ENCODE data around the gene MIF4GD. TPM values are rescaled to one million over a fixed set of nuclear protein-coding genes. Genes with fewer than 3 reads are reported as not detected.

MIF4GD gene
- total RNA-seq, 2 donors from 2014 or later, result 18.5 to 19.2 TPM

DNA sequence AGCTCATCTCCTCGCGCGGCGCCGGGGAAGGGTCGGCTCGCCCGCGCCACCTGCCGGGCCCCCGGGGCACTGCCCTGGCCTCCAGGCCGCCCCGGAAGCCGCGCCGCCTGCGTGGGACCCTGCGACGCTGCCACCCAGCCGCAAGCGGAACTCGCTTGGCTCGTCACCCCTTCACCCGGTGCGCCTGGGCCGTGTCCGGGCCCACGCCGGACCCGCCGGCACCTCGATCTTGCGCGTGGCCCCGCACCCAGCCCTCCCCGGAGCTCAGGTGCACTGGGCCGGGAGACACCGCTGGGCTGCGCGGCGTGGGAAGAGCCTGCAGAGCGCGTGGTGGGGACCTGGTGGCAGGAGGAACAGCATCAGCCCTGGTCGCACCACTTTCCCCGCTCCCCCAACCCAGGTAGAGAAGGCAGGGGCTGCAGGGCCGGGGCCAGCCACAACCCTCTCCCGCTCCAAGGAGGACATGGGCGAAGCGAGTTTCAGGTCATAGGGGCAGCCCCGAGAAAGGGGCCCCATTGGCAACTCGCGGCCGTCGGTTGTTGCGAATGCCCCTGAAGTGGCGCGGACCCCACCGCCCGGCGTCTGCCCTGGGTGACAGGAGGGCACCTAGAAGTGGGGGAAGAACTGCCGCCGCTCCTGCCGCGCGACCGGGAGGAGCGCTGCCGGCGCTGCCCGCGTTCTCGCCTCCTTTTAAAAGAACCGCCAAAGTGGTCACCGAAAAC lies 363 bp upstream of the MIF4GD start:
- Histone ChIP-seq H3K36me3 (no peaks in the 10 kb centered on the region), H3K4me1 (peaks cover 4% of the 10 kb centered on the region), H3K27ac (peak overlapping the region; percentile 69), H3K9ac (ENCODE audit: low read depth in 2 of 2, low read length in 2 of 2) (peak overlapping the region; percentile 75 to 78), H3K4me3 (peak overlapping the region; percentile 92), H3K27me3 (no peaks in the 10 kb centered on the region), H3K9me3 (no peaks in the 10 kb centered on the region)
- TF ChIP-seq, protein P1, sequence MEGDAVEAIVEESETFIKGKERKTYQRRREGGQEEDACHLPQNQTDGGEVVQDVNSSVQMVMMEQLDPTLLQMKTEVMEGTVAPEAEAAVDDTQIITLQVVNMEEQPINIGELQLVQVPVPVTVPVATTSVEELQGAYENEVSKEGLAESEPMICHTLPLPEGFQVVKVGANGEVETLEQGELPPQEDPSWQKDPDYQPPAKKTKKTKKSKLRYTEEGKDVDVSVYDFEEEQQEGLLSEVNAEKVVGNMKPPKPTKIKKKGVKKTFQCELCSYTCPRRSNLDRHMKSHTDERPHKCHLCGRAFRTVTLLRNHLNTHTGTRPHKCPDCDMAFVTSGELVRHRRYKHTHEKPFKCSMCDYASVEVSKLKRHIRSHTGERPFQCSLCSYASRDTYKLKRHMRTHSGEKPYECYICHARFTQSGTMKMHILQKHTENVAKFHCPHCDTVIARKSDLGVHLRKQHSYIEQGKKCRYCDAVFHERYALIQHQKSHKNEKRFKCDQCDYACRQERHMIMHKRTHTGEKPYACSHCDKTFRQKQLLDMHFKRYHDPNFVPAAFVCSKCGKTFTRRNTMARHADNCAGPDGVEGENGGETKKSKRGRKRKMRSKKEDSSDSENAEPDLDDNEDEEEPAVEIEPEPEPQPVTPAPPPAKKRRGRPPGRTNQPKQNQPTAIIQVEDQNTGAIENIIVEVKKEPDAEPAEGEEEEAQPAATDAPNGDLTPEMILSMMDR (IDR thresholded peaks at IDR 0.05), result peak; percentile 69
- intact Hi-C loops (cut with DNase I), result no loop called here
- peak; percentile 77 for DNase-seq

DNA sequence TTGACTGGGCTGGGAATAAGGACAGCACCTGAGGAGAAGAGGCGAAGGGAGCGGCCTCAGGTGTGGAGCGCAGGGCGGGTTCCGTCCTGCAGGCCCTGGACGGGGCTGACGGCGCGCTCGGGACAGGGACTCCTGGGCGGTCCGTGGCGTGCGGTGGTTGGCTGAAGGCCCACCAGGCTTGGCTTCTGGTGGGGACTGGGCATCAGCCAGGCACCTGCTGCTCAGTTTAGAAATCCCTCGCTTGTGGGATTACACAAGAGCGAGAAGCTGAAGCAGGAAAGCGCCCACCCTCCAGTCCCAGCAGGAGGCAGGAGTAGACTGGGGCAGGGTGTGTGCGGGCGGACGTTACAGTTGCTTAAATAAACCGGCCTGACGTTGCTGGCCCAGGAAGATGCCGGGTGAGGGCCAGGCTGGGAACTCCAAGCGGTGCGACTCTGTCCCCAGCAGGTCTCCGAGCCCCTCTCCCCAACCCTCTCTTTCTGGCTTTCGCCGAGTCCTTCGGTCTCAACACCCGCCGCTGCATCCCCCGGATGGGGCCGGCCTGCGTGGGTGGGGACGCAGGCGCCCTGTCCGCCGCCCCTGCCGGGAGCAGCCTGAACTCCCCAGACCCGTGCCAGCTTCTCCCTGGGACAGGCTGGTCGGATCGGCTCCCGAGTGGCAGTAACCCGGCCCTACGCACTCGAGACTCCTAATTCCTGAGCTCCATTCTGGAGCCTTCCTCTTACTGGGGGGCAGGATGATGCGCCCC lies 639 bp downstream of the MIF4GD start:
- H3K9me3 ChIP-seq, result no peaks in the 10 kb centered on the region
- no peaks in the 10 kb centered on the region for H3K27me3 ChIP-seq
- peaks cover 4% of the 10 kb centered on the region for H3K36me3 ChIP-seq
- peak overlapping the region; percentile 90 for H3K27ac ChIP-seq
- intact Hi-C loops (cut with DNase I), result no loop called here
- H3K4me1 ChIP-seq, result peaks cover 4% of the 10 kb centered on the region
- peak overlapping the region; percentile 90 to 92 for H3K9ac ChIP-seq (ENCODE audit: low read depth in 2 of 2, low read length in 2 of 2)
- H3K4me3 ChIP-seq, result peak overlapping the region; percentile 92
- TF ChIP-seq, protein P1 (IDR thresholded peaks at IDR 0.05), result peak; percentile 33
- DNase-seq, result peak; percentile 73

DNA sequence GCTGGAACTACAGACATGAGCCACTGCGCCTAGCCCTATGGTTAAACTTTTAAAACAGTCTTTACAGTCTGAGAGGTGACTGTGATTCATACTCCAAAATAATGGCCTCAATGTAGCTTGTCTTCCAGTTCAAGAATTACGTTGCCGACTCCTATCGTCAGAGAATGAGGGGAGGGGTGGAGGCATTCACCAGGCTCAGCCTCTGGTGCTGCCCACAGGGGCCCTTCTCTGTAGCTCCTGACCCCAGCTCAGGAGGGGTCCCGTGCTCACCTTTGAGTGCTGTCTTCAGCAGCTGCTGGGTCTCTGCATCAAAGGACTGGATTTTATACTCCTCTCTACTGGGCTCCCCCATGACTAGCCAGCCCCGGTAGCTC lies 1.2 kb downstream of the MIF4GD start:
- Histone ChIP-seq H3K4me3 (peak overlapping the region; percentile 92), H3K9me3 (no peaks in the 10 kb centered on the region), H3K9ac (ENCODE audit: low read depth in 2 of 2, low read length in 2 of 2) (peak overlapping the region; percentile 90 to 92), H3K27me3 (no peaks in the 10 kb centered on the region), H3K4me1 (peaks cover 4% of the 10 kb centered on the region), H3K36me3 (peaks cover 5% of the 10 kb centered on the region), H3K27ac (peak overlapping the region; percentile 90)
- TF ChIP-seq, protein P1 (IDR thresholded peaks at IDR 0.05), result no peak
- intact Hi-C loops (cut with DNase I), result no loop called here
- DNase-seq, result no peak

DNA sequence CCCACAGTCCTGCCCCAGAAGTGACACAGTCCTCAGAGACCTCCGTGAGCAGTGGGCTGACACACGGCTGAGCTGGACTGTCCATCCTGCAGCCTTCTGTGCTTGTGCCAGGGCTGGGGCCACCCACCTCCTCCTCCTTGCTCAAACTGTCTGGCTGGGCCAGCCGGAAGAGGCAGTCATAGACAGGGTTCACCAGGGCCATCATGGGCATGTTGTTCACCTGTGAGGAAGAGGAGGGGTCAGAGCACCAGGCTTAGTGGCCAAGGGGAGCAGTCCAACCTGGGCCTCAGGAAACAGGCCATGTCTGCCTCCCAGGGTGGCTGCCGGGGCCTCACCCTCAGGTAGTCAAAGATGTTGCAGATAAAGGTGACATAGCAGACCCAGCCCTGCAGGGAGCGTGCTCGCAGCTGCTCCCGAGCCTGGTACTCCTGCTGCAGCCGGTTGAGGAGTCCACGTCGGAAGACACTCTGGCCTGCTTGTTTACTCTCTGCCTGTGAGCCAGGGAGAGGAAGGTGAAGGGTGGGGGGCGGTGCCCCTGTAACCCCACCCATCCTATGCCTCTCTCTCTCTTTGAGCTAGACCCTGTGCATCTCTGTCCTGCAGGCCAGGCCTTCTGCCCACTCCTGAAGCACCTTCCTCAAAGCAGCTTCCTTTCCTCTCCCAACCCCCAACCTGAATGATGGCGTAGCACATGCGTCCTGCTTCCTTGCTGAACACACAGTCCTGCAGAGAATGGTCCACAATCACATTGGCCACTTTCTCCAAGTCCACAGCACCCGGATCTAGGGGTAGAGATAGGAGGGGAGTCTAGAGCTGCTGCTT lies 3.4 kb downstream of the MIF4GD start:
- Histone ChIP-seq H3K9me3 (no peaks in the 10 kb centered on the region), H3K27me3 (no peaks in the 10 kb centered on the region), H3K4me3 (no peak overlapping the region), H3K36me3 (peaks cover 5% of the 10 kb centered on the region), H3K9ac (ENCODE audit: low read depth in 2 of 2, low read length in 2 of 2) (peak overlapping the region in 1 of 2 donors; percentile 22), H3K27ac (peak overlapping the region; percentile 2), H3K4me1 (peaks cover 9% of the 10 kb centered on the region)
- TF ChIP-seq, protein P1 (IDR thresholded peaks at IDR 0.05), result no peak
- peak; percentile 74 for DNase-seq
- intact Hi-C loops (cut with DNase I), result no loop called here

DNA sequence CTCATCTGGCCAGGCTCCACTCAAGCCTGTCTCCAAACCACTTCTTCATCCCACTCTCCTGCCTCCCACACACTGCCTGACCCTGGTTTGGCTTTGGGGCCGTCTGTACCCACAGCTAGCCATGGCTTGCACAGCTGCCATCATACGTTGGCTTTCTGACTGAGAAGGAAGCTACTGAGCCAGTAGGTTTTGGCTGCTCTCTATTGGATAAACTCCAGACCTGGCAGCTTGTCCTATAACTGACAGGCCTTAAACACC lies 3.9 kb downstream of the MIF4GD start:
- no peaks in the 10 kb centered on the region for H3K9me3 ChIP-seq
- no peak for DNase-seq

More for the DNA sequence above, 3.9 kb downstream of the MIF4GD start:
- Histone ChIP-seq H3K4me1 (peaks cover 10% of the 10 kb centered on the region), H3K27ac (no peak overlapping the region), H3K4me3 (no peak overlapping the region), H3K9ac (ENCODE audit: low read depth in 2 of 2, low read length in 2 of 2) (no peak overlapping the region), H3K36me3 (peaks cover 5% of the 10 kb centered on the region), H3K27me3 (no peaks in the 10 kb centered on the region)
- intact Hi-C loops (cut with DNase I), result no loop called here
- TF ChIP-seq, protein P1 (IDR thresholded peaks at IDR 0.05), result no peak

Measured in colonic mucosa (tissue), 4 donors.